HUES48 (cell line): ENCODE data around the gene LILRB3.
"Not testable (repeated sequence)": the region's sequence is repeated elsewhere in the genome, so short reads cannot be mapped to it uniquely, and the experiment has no call there.

Source experiments
- H3K27ac ChIP-seq: one replicate; pipeline ENCODE4 v1.7.0; 2013; ENCODE audit warnings: low read depth, low read length, inconsistent platforms
- H3K27me3 ChIP-seq: 2 replicates; pipeline ENCODE4 v1.6.1; 2013; ENCODE audit warnings: mild to moderate bottlenecking, low read length; ENCODE audit not compliant: control insufficient read depth, insufficient read depth
- H3K36me3 ChIP-seq: 2 replicates; pipeline ENCODE4 v1.6.1; 2013; ENCODE audit warnings: low read length; ENCODE audit not compliant: control insufficient read depth, insufficient read depth
- H3K4me1 ChIP-seq: 2 replicates; pipeline ENCODE4 v1.6.1; 2013; ENCODE audit warnings: mild to moderate bottlenecking, low read length; ENCODE audit not compliant: control insufficient read depth, insufficient read depth
- H3K4me3 ChIP-seq: 2 replicates; pipeline ENCODE4 v1.5.1; 2013; ENCODE audit warnings: mild to moderate bottlenecking, low read depth, low read length
- H3K9ac ChIP-seq: 2 replicates; pipeline ENCODE4 v1.6.1; 2013; ENCODE audit warnings: mild to moderate bottlenecking, low read depth, low read length, moderate library complexity
- H3K9me3 ChIP-seq: 2 replicates; pipeline ENCODE4 v1.6.1; 2013; ENCODE audit warnings: low read length; ENCODE audit not compliant: control insufficient read depth, insufficient read depth

The LILRB3 gene

DNA sequence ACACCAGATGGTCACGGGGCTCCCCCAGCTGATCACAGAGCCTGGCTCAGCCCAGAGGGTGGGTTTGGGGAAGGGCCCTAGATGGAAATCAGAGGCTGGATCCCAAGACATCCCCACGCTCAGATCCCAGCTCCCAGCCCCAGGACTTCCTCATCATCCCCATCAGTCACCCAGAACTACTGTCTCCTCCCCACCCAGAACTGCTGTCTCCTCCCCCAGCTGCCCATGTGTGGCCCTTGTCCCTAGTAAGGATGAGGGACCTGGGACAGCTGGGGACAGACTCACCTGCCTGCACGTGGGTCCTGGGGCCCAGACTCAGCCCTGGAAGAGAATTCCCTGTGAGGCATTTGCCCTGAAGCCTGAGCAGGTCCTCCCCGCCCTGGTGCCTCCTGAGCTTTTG lies 19.4 kb upstream of the LILRB3 start:
- not testable (repeated sequence) for H3K9ac ChIP-seq, H3K27me3 ChIP-seq, H3K27ac ChIP-seq, H3K36me3 ChIP-seq, H3K9me3 ChIP-seq, H3K4me1 ChIP-seq, H3K4me3 ChIP-seq

DNA sequence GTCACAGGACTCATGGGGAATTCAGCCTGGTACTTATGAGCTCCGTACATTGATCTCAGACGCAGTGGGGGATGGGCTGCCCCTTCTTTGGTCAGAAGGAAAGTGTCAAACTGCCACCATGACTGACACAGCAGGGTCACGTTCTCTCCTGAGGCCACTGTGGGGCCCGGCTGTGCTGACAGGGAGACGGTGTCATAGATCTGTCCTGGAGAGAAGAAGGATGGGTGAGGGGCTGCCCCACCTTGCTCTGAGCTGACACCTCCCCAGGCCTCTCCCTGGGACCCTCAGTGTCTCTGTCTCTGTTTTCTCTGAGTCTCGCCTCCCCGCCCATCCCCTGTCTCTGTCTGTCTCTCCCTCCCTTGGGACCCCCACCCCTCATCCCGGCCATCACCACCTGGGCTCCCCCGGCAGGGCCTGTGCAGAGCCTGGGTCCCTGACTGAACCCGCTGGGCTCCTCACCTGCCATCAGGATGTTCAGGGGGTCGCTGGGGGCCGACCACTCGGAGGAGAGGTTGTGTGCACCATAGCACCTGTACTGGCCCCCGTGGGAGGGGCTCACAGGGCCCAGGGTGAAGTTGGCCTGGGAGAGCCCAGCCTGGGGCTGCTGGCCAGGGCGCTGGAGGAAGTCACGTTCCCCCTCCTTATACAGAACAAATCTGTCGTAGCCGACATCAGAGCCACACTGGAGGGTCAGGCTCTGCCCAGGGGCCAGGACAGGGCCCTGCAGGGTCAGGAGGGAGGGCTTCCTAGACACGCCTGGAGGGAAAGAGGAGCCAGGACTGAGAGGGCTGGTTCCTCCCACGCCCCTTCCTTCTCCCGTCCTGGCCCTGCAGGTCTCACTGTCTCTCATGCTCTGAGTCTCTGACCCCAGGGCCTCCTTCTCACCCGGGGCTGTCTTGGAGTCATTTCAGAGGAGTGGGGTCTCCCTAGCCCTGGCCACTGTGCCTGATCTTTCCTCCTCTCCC lies 17.8 kb upstream of the LILRB3 start:
- H3K4me3 ChIP-seq, H3K4me1 ChIP-seq, H3K36me3 ChIP-seq, H3K9ac ChIP-seq, H3K9me3 ChIP-seq, H3K27ac ChIP-seq, H3K27me3 ChIP-seq: not testable (repeated sequence)

GRCh38 chr19:54239491-54240371 lies 16.9 kb upstream of the LILRB3 start:
- not testable (repeated sequence) for H3K9me3 ChIP-seq, H3K4me3 ChIP-seq, H3K4me1 ChIP-seq, H3K27me3 ChIP-seq, H3K9ac ChIP-seq, H3K36me3 ChIP-seq, H3K27ac ChIP-seq

DNA sequence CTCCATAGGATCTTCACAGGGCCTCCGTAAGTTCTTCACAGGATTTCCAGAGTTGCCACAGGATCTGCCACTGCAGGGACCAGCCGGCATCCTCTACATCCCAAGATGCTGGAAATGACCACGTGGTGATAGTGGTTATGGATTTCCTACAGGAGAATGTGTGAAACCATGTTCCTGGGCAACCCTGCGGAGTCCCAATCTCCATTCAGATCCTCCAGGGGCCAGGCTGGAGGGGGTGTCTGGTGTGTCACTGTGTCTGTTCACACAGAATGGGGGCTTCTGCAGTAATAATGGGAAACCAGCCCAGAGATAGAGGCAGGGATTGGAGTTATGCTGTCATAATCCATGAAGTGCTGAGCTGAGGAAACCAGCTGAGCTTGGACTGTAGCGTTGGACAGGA lies 11.1 kb upstream of the LILRB3 start:
- Histone ChIP-seq H3K36me3 (no peaks in the 10 kb centered on the region), H3K27me3 (peaks cover 9% of the 10 kb centered on the region), H3K4me1 (no peaks in the 10 kb centered on the region), H3K4me3 (no peak overlapping the region), H3K27ac (no peak overlapping the region), H3K9ac (no peak overlapping the region), H3K9me3 (no peaks in the 10 kb centered on the region)

DNA sequence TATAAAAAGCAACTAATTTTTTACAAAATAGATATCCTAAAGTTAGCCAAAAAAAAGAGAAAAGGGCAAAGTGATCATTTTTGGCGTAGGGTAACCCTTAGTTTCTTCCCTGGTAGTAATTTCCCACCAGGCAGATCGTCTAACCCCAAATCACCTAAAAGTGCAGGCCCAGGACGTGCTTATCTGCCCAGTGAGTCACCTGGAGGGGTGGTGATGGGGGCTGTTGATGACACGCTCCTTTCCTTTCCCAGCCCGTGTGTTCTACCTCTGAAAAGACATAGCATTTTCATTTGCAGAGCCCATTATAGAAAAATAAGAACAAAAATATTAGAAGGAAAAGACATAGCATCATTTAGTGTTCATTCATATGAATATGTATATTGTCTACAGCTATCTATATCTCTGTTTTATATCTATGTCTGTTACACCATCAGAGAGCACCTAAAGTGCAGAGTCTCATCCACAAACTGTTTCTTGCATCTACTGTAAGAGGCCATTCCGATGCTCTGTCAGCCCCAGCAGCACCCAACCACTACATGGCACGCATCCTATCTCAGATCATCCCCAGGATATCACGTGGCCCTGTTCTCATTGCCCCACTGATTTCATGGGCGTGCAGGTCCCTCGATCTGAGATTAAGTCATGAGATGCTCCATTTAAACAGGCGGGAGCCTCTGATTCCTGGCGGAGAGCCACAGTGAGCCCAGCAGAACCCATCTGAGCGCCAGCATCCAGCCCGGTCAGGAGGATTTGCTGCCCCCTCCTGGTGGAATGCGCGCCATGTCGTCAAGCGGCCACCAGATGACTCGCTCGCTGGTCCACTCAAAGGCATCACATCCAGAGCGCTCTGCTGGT lies 8.5 kb upstream of the LILRB3 start:
- no peak overlapping the region for H3K27ac ChIP-seq
- H3K36me3 ChIP-seq = no peaks in the 10 kb centered on the region
- peaks cover 9% of the 10 kb centered on the region for H3K27me3 ChIP-seq
- no peaks in the 10 kb centered on the region for H3K4me1 ChIP-seq
- H3K9me3 ChIP-seq = no peaks in the 10 kb centered on the region
- H3K9ac ChIP-seq = no peak overlapping the region
- H3K4me3 ChIP-seq = no peak overlapping the region

DNA sequence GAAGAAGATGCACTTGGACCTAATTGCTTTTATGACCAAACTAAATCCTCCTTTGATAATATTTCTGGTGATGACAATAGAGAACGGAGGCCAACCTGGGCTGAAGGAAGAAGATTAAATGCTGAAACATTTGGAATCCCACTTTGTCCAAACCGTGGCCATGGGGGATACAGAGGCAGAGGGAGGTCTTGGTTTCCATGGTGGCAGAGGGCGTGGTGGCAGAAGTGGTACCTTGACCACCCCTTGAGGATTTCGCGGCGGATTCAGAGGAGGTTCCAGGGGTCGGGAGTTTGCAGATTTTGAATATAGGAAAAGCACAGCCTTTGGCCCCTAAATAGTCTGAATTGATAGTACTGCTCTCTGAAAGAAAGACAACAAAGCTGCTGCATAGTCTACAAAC lies 7.2 kb upstream of the LILRB3 start:
- H3K4me3 ChIP-seq = no peak overlapping the region
- no peak overlapping the region for H3K27ac ChIP-seq
- H3K9me3 ChIP-seq = no peaks in the 10 kb centered on the region
- peaks cover 9% of the 10 kb centered on the region for H3K27me3 ChIP-seq
- H3K9ac ChIP-seq = no peak overlapping the region
- H3K36me3 ChIP-seq = no peaks in the 10 kb centered on the region
- no peaks in the 10 kb centered on the region for H3K4me1 ChIP-seq

DNA sequence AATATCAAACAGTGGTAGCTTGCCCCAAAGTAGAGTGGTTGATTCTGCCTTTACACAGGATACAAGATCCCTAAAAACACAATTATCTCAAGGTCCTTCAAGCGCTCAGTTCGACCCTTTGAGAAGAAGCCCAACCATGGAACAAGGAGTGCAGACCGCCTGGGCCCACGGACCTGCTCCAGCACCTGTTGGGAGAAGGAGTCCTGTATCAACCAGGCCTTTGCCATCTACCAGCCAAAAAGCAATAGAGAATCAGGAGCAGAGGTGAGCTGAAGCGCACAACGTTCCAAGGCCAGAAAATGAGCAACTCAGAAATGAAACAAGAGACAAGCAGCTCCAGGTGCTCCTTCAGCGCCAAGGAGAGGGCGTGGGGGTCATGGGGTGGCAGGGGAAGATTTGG lies 6.3 kb upstream of the LILRB3 start:
- Histone ChIP-seq H3K9ac (no peak overlapping the region), H3K4me3 (no peak overlapping the region), H3K27me3 (peaks cover 9% of the 10 kb centered on the region), H3K36me3 (no peaks in the 10 kb centered on the region), H3K4me1 (no peaks in the 10 kb centered on the region), H3K9me3 (no peaks in the 10 kb centered on the region), H3K27ac (no peak overlapping the region)

- H3K9me3 ChIP-seq, H3K9ac ChIP-seq, H3K4me3 ChIP-seq, H3K36me3 ChIP-seq, H3K27me3 ChIP-seq, H3K27ac ChIP-seq, H3K4me1 ChIP-seq: not testable (repeated sequence)
Observed at GRCh38 chr19:54224619-54225018, 1.8 kb upstream of the LILRB3 start.

- H3K4me3 ChIP-seq, H3K9ac ChIP-seq, H3K36me3 ChIP-seq, H3K4me1 ChIP-seq, H3K27me3 ChIP-seq, H3K9me3 ChIP-seq, H3K27ac ChIP-seq: not testable (repeated sequence)
Observed at GRCh38 chr19:54223937-54224281, 1.1 kb upstream of the LILRB3 start.

DNA sequence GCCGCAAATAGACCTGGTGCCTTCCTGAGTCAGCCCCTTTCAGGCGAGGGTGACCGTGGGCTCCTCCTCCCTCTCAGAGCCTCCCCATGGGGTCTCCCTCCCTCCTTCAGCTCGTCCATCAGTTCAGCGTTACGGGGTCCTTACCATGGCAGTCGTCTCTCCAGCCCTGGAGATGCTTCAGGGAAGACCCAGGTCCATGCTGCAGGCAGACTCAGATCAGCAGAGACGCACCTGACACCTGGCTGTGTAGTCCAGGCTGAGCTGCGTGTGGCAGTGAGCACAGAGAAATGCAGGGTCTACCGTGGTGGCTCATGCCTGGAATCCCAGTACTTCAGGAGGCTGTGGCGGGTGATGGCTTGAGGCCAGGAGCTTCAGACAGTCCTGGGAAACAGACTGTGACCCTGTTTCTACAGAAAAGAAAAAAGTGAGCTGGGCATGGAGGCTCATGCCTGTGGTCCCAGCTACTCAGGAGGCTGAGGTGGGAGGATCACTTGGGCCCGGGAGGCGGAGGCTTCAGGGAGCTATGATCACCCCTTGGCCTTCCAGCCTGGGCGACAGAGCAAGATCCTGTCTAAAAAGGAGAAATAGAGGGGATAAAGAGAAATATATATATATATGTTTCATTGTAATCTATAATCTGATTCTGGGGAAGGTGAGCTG lies 600 bp upstream of the LILRB3 start:
- not testable (repeated sequence) for H3K9me3 ChIP-seq, H3K4me1 ChIP-seq, H3K27me3 ChIP-seq, H3K9ac ChIP-seq, H3K4me3 ChIP-seq, H3K27ac ChIP-seq, H3K36me3 ChIP-seq
